ENCODE results near the gene RBBP8. TPM values are rescaled to one million over a fixed set of nuclear protein-coding genes. Genes with fewer than 3 reads are reported as not detected.

RBBP8 gene
- total RNA-seq, 3 donors from 2014 or later (not counting 1 experiment from before 2014, with no cell fraction given) = 11.6 to 18.7 (median 12.1) TPM

DNA sequence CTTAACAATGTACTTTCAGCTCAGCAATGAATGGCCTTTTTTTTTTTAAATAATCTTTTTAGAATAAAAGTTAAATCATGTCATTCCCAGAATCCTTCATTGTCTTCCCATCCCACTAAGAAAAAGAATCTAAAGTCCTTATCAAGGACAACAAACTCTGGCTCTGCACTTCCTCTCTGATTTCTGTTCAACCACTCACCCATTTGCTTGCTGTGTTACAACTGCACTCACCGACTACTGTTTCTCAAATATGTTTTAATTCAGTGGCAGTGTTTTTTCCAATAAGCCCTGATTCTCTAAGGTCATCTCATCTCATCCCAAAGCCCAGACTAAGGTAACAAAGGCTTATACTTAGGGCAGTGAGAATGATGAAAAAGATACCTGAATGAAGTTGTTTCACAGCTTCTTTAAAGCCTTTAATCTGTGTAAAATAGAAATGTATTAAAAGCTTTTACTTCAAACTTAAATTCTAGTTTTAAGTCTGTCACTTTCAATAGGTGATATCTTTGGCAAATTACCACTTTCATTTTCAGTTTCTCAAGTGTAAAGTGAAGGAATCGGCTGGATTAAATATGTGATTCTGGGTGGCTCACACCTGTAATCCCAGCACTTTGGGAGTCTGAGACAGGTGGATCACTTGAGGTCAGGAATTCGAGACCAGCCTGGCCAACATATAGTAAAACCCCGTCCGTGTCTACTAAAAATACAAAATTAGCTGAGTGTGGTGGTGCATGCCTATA lies 87.6 kb downstream of the RBBP8 start:
- Histone ChIP-seq H3K4me3 (ENCODE audit: low read length) (peak overlapping the region; percentile 1), H3K27ac (ENCODE audit: low read length) (peak overlapping the region; percentile 56), H3K36me3 (ENCODE audit: control insufficient read depth, insufficient read depth, low read length) (no peaks in the 10 kb centered on the region), H3K27me3 (ENCODE audit: control insufficient read depth, insufficient read depth, low read length) (no peaks in the 10 kb centered on the region), H3K9me3 (ENCODE audit: control insufficient read depth, insufficient read depth, low read length) (no peaks in the 10 kb centered on the region), H3K4me1 (ENCODE audit: control insufficient read depth, insufficient read depth, low read length) (peaks cover 4% of the 10 kb centered on the region)
- DNase-seq (peak in 1 of 2 donors; percentile 16), ATAC-seq (peak; percentile 64 to 66 (median 64))
- Mint-ChIP-seq H3K4me1 (peaks cover 11 to 12% of the 10 kb centered on the region in 2 donors), H3K9me3 (no peaks in the 10 kb centered on the region), H3K36me3 (no peaks in the 10 kb centered on the region), H3K4me3 (peak overlapping the region; percentile 48), H3K27ac (peak overlapping the region; percentile 34 to 47), H3K27me3 (ENCODE audit: low read depth in 2 of 2) (no peaks in the 10 kb centered on the region)
- WGBS (ENCODE audit: insufficient coverage) = 55% methylated on average over 5 of the region's 5 CpGs
- no peak for TF ChIP-seq CTCF (IDR thresholded peaks at IDR 0.05)
- intact Hi-C loops (cut with micrococcal nuclease) = no loop called here

DNA sequence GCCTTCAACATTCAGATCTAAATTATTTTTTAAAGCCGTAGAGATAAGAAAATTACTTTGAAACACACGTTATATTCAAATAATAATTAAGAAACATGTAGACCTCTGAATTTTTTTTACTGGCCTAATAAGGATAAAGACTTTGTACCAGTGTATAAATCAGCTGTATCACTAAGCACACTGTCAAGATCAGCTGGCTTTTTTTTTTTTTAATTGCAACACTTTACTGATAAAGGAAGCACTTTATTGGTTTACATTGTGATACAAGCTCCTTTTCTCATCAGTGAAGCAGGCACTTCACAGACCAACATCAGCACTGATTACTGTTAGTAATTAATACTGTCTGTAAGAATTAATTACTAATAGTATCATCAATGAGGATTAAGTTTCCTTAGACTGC lies 88.5 kb downstream of the RBBP8 start:
- DNase-seq (no peak), ATAC-seq (no peak)
- Histone ChIP-seq H3K4me1 (ENCODE audit: control insufficient read depth, insufficient read depth, low read length) (peaks cover 4% of the 10 kb centered on the region), H3K27me3 (ENCODE audit: control insufficient read depth, insufficient read depth, low read length) (no peaks in the 10 kb centered on the region), H3K36me3 (ENCODE audit: control insufficient read depth, insufficient read depth, low read length) (no peaks in the 10 kb centered on the region), H3K4me3 (ENCODE audit: low read length) (no peak overlapping the region), H3K27ac (ENCODE audit: low read length) (no peak overlapping the region), H3K9me3 (ENCODE audit: control insufficient read depth, insufficient read depth, low read length) (no peaks in the 10 kb centered on the region)
- H3K27me3 Mint-ChIP-seq (ENCODE audit: low read depth in 2 of 2) = no peaks in the 10 kb centered on the region
- peak overlapping the region; percentile 48 for H3K4me3 Mint-ChIP-seq
- no CpG with 5 or more reads among the region's 2 CpGs for WGBS (ENCODE audit: insufficient coverage)
- TF ChIP-seq CTCF (IDR thresholded peaks at IDR 0.05) = no peak
- H3K4me1 Mint-ChIP-seq = peaks cover 11 to 12% of the 10 kb centered on the region in 2 donors
- peak overlapping the region in 1 of 2 donors; percentile 47 for H3K27ac Mint-ChIP-seq
- H3K36me3 Mint-ChIP-seq = no peaks in the 10 kb centered on the region
- intact Hi-C loops (cut with micrococcal nuclease) = no loop called here
- no peaks in the 10 kb centered on the region for H3K9me3 Mint-ChIP-seq

GRCh38 chr18:23032030-23032582 lies 99.0 kb downstream of the RBBP8 start:
- Mint-ChIP-seq H3K4me3 (no peak overlapping the region), H3K9me3 (no peaks in the 10 kb centered on the region), H3K36me3 (no peaks in the 10 kb centered on the region), H3K4me1 (peaks cover 0 to 5% of the 10 kb centered on the region in 2 donors), H3K27ac (no peak overlapping the region), H3K27me3 (ENCODE audit: low read depth in 2 of 2) (no peaks in the 10 kb centered on the region)
- Histone ChIP-seq H3K4me1 (ENCODE audit: control insufficient read depth, insufficient read depth, low read length) (no peaks in the 10 kb centered on the region), H3K27me3 (ENCODE audit: control insufficient read depth, insufficient read depth, low read length) (no peaks in the 10 kb centered on the region), H3K4me3 (ENCODE audit: low read length) (no peak overlapping the region), H3K27ac (ENCODE audit: low read length) (no peak overlapping the region), H3K36me3 (ENCODE audit: control insufficient read depth, insufficient read depth, low read length) (no peaks in the 10 kb centered on the region), H3K9me3 (ENCODE audit: control insufficient read depth, insufficient read depth, low read length) (no peaks in the 10 kb centered on the region)
- intact Hi-C loops (cut with micrococcal nuclease) = loop anchor here (5.0 kb wide), 2 partner anchors 100 to 380 kb away; no protein-coding TSS in a partner anchor
- WGBS (ENCODE audit: insufficient coverage) = 98% methylated on average over 4 of the region's 4 CpGs
- DNase-seq = no peak
- no peak for TF ChIP-seq CTCF (IDR thresholded peaks at IDR 0.05)
- ATAC-seq = no peak
